Endodermal cell (in vitro differentiated cells): ENCODE results near the gene PUS10. TPM values are rescaled to one million over a fixed set of nuclear protein-coding genes. Genes with fewer than 3 reads are reported as not detected.
"Not testable (repeated sequence)": the region's sequence is repeated elsewhere in the genome, so short reads cannot be mapped to it uniquely, and the experiment has no call there.

Experiments used
- DNase-seq: peaks from one replicate; pipeline ENCODE4 v3.0.0-alpha.2; 2017
- H3K27ac ChIP-seq: 2 replicates; pipeline ENCODE4 v1.5.1; 2013; ENCODE audit warnings: mild to moderate bottlenecking, low read depth, low read length, moderate library complexity
- H3K27me3 ChIP-seq: 2 replicates; pipeline ENCODE4 v1.6.1; 2013; ENCODE audit warnings: mild to moderate bottlenecking, low read length, moderate library complexity; ENCODE audit not compliant: insufficient read depth, control insufficient read depth, poor library complexity, severe bottlenecking
- H3K36me3 ChIP-seq: 2 replicates; pipeline ENCODE4 v1.7.0; 2013; ENCODE audit warnings: mild to moderate bottlenecking, low read length, moderate library complexity; ENCODE audit not compliant: control insufficient read depth, insufficient read depth
- H3K4me1 ChIP-seq: one replicate; pipeline ENCODE4 v1.7.0; 2013; ENCODE audit warnings: low read length; ENCODE audit not compliant: control insufficient read depth, insufficient read depth
- H3K4me3 ChIP-seq: 2 replicates; pipeline ENCODE4 v1.5.1; 2013; ENCODE audit warnings: mild to moderate bottlenecking, low read length, moderate library complexity
- H3K9ac ChIP-seq: 2 replicates; pipeline ENCODE4 v1.6.1; 2013; ENCODE audit warnings: mild to moderate bottlenecking, low read length, moderate library complexity; ENCODE audit not compliant: poor library complexity, severe bottlenecking; ENCODE audit errors: extremely low read depth
- H3K9me3 ChIP-seq: 2 replicates; pipeline ENCODE4 v1.6.1; 2013; ENCODE audit warnings: mild to moderate bottlenecking, low read length, moderate library complexity; ENCODE audit not compliant: control insufficient read depth
- H3K27ac Mint-ChIP-seq: 2 replicates; pipeline ENCODE4 v1.8.0; 2020; ENCODE audit warnings: mixed read lengths
- H3K27me3 Mint-ChIP-seq: 2 replicates; pipeline ENCODE4 v1.8.0; 2021; ENCODE audit warnings: mild to moderate bottlenecking, mixed read lengths; ENCODE audit not compliant: insufficient read depth
- H3K36me3 Mint-ChIP-seq: 2 replicates; pipeline ENCODE4 v1.8.0; 2020; ENCODE audit warnings: low read depth, mixed read lengths
- H3K4me1 Mint-ChIP-seq: 2 replicates; pipeline ENCODE4 v1.8.0; 2020; ENCODE audit warnings: mixed read lengths
- H3K4me3 Mint-ChIP-seq: 2 replicates; pipeline ENCODE4 v1.8.0; 2020; ENCODE audit warnings: mild to moderate bottlenecking, moderate library complexity, mixed read lengths
- H3K9me3 Mint-ChIP-seq: 2 replicates; pipeline ENCODE4 v1.8.0; 2020; ENCODE audit warnings: mild to moderate bottlenecking, mixed read lengths
- WGBS, 2 experiments: methylation state at CpG; one replicate each; pipeline versions ENCODE4 v1.1.5 to v1.1.7; 2013; ENCODE audit warnings: missing lambda C conversion rate in 2 of 2, mixed read lengths in 1 of 2; ENCODE audit not compliant: insufficient coverage in 1 of 2, insufficient read length in 1 of 2; 5-methylcytosine and 5-hydroxymethylcytosine counted together
- total RNA-seq, 2 donors: library from RNA; stranded (reverse); fragmentation: NEBNext Ultra II Directional in 1 of 2; extraction: Animal tissue kit (Norgen Biotek cat#: 25700) in 1 of 2; gene quantifications; 2 replicates in 1 of 2; 3 replicates in 1 of 2; pipeline ENCODE4 v1.2.1, GENCODE V29; 2021
- TF ChIP-seq, protein P1 (sequence below): fragments of 200-600 bp; sonication (generic); conservative IDR thresholded peaks from 2 replicates; pipeline ENCODE4 v1.5.0; 2021; ENCODE audit warnings: antibody characterized with exemption, mild to moderate bottlenecking

PUS10 gene
- total RNA-seq, 2 donors from 2014 or later = 3.9 to 6.1 TPM

DNA sequence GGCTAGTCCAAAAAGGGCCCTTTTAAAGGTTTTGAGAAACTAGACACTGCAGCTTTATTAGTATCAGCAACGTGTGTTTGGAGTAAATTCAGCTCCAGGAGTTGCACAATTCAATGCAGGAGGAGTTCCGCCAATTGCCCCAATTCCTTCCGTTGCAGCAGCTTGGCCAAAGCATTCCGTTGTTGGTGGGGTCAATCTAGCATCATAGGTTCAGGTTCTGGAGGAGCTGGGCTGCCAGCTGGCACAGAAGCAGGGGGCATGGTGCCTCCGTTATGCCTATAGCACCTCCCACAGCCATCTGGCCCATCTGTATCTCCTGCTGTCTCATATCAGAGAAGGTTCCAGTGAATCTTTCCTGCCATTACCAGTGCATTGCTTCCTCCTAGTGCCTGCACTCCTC lies 81.3 kb downstream of the PUS10 start:
- Mint-ChIP-seq H3K4me3 (no peak overlapping the region), H3K36me3 (peaks cover 1% of the 10 kb centered on the region), H3K4me1 (no peaks in the 10 kb centered on the region), H3K27me3 (no peaks in the 10 kb centered on the region), H3K27ac (no peak overlapping the region), H3K9me3 (no peaks in the 10 kb centered on the region)
- DNase-seq = no peak
- Histone ChIP-seq H3K36me3 (no peaks in the 10 kb centered on the region), H3K4me1 (no peaks in the 10 kb centered on the region), H3K9ac (no peak overlapping the region), H3K27ac (no peak overlapping the region), H3K4me3 (no peak overlapping the region), H3K27me3 (no peaks in the 10 kb centered on the region), H3K9me3 (no peaks in the 10 kb centered on the region)
- WGBS, 2 experiments = 92 to 93% methylated on average over 5 of the region's 5 CpGs
- TF ChIP-seq, protein P1, sequence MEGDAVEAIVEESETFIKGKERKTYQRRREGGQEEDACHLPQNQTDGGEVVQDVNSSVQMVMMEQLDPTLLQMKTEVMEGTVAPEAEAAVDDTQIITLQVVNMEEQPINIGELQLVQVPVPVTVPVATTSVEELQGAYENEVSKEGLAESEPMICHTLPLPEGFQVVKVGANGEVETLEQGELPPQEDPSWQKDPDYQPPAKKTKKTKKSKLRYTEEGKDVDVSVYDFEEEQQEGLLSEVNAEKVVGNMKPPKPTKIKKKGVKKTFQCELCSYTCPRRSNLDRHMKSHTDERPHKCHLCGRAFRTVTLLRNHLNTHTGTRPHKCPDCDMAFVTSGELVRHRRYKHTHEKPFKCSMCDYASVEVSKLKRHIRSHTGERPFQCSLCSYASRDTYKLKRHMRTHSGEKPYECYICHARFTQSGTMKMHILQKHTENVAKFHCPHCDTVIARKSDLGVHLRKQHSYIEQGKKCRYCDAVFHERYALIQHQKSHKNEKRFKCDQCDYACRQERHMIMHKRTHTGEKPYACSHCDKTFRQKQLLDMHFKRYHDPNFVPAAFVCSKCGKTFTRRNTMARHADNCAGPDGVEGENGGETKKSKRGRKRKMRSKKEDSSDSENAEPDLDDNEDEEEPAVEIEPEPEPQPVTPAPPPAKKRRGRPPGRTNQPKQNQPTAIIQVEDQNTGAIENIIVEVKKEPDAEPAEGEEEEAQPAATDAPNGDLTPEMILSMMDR = no peak

DNA sequence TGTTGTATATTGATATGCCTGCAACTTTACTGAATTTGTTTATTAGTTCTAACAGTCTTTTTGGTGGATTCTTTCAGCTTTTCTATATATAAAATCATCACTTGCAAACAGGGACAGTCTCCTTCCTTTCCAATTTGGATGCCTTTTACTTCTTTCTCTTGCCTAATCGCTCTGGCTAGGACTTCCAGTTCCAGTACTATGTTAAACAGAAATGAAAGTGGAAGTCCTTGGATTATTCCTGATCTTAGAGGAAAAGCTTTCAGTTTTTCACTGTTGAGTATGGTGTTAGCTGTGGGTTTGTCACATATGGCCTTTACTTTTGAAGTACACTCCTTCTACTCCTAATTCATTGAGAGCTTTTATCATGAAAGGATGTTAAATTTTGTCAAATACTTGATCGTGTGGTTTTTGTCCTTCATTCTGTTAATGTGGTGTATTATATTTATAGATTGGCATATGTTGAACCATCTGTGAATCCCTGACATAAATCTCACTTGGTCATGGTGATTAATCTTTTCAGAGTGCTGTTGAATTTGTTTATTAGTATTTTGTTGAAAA lies 83.8 kb downstream of the PUS10 start:
- Mint-ChIP-seq H3K4me1 (no peaks in the 10 kb centered on the region), H3K9me3 (no peaks in the 10 kb centered on the region), H3K27me3 (no peaks in the 10 kb centered on the region), H3K36me3 (peaks cover 3% of the 10 kb centered on the region), H3K4me3 (no peak overlapping the region), H3K27ac (no peak overlapping the region)
- no peak overlapping the region for H3K27ac ChIP-seq
- TF ChIP-seq, protein P1 = no peak
- no peaks in the 10 kb centered on the region for H3K4me1 ChIP-seq
- 85 to 100% methylated on average over 1 to 2 of the region's 2 CpGs for WGBS, 2 experiments
- H3K4me3 ChIP-seq = no peak overlapping the region
- H3K9ac ChIP-seq = no peak overlapping the region
- no peak for DNase-seq
- H3K9me3 ChIP-seq = no peaks in the 10 kb centered on the region
- H3K27me3 ChIP-seq = no peaks in the 10 kb centered on the region
- no peaks in the 10 kb centered on the region for H3K36me3 ChIP-seq

DNA sequence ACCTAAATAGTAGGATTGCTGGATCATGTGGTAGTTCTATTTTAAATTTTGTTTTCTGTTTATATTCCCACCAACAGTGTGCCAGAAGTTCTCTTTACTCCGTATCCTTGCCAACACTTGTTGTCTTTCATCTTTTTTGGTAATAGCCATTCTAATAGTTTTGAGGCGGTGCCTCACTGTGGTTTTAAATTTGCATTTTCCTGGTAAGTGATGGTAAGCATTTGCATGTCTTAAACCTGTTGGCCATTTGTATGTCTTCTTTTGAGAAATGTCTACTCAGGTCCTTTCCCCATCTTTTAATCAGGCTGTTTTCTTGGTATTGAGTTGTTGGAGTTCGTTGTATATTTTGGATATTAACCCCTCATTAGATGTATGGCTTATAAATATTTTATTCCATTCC lies 85.1 kb downstream of the PUS10 start:
- Mint-ChIP-seq H3K36me3 (peaks cover 4% of the 10 kb centered on the region), H3K4me3 (no peak overlapping the region), H3K27me3 (no peaks in the 10 kb centered on the region), H3K27ac (no peak overlapping the region), H3K9me3 (no peaks in the 10 kb centered on the region), H3K4me1 (no peaks in the 10 kb centered on the region)
- Histone ChIP-seq H3K9me3 (no peaks in the 10 kb centered on the region), H3K9ac (no peak overlapping the region), H3K4me3 (no peak overlapping the region), H3K27me3 (no peaks in the 10 kb centered on the region), H3K36me3 (peaks cover under 1% of the 10 kb centered on the region), H3K27ac (no peak overlapping the region), H3K4me1 (no peaks in the 10 kb centered on the region)
- 91% methylated on average over 2 of the region's 3 CpGs; no CpG with 5 or more reads in 1 of the 2 experiments for WGBS, 2 experiments
- DNase-seq = no peak
- TF ChIP-seq, protein P1 = no peak

DNA sequence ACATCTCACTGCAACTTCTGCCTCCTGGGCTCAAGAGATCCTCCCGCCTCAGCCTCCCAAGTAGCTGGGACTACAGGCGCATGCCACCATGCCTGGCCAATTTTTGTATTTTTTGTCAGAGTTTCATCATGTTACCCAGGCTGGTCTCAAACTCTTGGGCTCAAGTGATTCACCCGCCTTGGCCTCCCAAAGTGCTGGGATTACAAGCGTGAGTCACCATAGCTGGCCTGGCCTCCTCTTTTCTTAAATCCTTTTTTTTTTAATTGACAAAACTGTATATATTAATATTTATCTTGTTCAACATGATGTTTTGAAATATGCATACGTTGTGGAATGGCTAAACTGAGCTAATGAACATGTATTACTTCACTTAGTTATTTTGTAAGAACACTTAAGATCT lies 86.0 kb downstream of the PUS10 start:
- H3K4me1 Mint-ChIP-seq, H3K27me3 ChIP-seq, H3K9me3 ChIP-seq, H3K4me1 ChIP-seq, H3K36me3 ChIP-seq, H3K9ac ChIP-seq, H3K27me3 Mint-ChIP-seq, H3K27ac Mint-ChIP-seq, H3K4me3 Mint-ChIP-seq, H3K27ac ChIP-seq, DNase-seq, H3K9me3 Mint-ChIP-seq, H3K4me3 ChIP-seq: not testable (repeated sequence)
- WGBS, 2 experiments = 81 to 96% methylated on average over 3 to 5 of the region's 5 CpGs
- H3K36me3 Mint-ChIP-seq = peaks cover 13% of the 10 kb centered on the region
